HG02763 (cell line): ENCODE measurements around the gene TPSAB1.

Experiments used
- ATAC-seq: cut with Tn5 transposase; IDR thresholded peaks from one replicate; pipeline ENCODE4 v1.9.1; 2021; ENCODE audit warnings: mild to moderate bottlenecking, moderate library complexity; ENCODE audit not compliant: unreplicated experiment

TPSAB1 gene

DNA sequence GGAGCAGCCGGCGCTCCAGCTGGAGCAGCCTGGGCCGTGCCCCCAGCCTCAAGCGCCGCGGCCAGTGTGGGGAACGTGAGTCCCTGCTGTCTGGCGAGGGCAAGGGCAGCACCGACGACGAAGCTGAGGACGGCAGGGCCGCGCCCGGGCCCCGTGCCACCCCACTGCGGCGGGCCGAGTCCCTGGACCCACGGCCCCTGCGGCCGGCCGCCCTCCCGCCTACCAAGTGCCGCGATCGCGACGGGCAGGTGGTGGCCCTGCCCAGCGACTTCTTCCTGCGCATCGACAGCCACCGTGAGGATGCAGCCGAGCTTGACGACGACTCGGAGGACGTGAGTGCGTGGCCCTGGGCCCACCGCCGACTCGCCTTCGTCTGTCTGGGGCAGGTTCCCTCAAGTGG, 31.4 kb upstream of the TPSAB1 start:
- no peak for ATAC-seq

- no peak for ATAC-seq
Observed at GRCh38 chr16:1210461-1210860, 30.0 kb upstream of the TPSAB1 start.

GRCh38 chr16:1211451-1212268, 28.8 kb upstream of the TPSAB1 start:
- no peak for ATAC-seq

DNA sequence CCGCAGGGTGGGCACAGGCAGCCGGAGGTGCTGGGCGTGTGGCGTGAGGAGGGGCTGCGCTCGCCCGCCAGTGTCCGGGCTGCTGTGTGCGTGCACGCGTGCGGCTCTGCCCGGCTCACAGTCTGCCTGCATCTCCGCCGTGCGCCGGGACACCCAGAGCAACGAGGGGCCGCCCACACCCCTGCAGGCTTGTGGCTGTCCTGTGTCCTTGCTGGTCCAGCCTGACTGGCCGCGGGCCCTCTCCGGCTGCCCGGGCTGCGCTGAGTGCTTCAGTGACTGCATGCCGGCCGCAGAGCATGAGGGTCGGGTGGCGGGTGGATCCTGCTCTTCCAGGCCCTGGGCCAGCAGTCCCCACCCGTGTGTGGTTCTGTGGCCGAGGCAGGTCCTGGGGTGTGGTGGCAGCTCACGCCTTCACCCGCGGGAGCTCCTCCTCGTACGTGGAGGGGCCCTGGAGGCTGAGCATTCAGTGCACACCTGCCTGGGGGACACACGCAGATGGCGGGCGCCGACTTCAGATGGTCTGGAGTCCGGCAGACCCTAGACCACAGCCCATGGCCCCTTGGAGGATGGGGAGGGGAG, 27.8 kb upstream of the TPSAB1 start:
- no peak for ATAC-seq

- no peak for ATAC-seq
Observed at GRCh38 chr16:1213231-1213630, 27.3 kb upstream of the TPSAB1 start.

DNA sequence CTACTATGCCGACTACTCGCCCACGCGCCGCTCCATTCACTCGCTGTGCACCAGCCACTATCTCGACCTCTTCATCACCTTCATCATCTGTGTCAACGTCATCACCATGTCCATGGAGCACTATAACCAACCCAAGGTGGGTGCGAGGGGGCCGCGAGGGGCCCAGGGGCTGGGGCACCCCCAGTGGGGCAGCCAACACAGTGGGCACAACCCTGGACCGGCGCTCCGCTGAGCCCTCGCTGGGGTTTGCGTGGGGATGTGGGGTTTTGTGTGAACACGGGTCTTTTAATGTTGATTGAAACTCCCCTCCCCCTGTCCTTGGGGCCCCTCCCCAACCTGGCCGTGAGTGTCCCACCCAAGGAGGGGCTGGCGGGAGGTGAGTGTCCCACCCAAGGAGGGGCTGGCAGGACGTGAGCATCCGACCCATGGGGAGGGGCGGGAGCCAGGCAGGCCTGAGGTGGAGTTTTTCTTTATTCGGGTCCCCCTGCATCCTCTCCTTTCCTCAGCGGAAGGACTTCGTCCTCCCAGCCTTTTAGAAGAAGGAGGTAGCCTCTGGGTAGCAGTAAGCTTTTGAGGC, 26.6 kb upstream of the TPSAB1 start:
- ATAC-seq, result no peak

DNA sequence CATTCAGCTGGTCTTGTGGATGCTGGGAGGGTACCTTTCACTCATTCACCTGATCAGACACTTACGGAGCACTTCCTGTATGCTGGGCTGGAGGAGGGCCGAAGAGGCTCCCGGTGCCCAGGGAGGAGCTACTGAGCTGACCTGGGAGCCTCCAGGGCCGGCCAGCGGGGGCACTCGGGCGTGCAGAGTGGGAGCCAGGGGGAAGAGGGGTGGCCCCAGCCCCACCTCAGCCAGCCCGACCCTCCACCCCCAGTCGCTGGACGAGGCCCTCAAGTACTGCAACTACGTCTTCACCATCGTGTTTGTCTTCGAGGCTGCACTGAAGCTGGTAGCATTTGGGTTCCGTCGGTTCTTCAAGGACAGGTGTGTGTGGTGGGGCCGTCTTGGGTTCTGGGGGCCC, 25.8 kb upstream of the TPSAB1 start:
- no peak for ATAC-seq

GRCh38 chr16:1215574-1216295, 24.8 kb upstream of the TPSAB1 start:
- ATAC-seq, result no peak

DNA sequence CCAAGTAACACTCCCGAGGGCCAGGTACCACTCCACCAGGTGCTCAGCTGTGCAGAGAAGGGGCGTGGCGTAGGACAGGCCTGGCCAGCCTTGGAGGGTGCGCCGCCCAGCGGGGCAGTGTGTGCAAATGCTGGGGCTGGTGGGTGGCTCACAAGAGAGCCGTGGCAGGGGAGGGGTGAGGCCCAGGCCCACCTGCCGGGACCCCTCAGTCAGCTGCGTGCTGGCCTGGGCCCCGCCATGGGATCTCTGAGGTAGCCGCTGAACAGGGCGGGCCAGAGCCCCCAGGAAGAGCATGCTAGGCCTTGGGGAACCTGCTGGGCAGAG, 24.2 kb upstream of the TPSAB1 start:
- no peak for ATAC-seq

DNA sequence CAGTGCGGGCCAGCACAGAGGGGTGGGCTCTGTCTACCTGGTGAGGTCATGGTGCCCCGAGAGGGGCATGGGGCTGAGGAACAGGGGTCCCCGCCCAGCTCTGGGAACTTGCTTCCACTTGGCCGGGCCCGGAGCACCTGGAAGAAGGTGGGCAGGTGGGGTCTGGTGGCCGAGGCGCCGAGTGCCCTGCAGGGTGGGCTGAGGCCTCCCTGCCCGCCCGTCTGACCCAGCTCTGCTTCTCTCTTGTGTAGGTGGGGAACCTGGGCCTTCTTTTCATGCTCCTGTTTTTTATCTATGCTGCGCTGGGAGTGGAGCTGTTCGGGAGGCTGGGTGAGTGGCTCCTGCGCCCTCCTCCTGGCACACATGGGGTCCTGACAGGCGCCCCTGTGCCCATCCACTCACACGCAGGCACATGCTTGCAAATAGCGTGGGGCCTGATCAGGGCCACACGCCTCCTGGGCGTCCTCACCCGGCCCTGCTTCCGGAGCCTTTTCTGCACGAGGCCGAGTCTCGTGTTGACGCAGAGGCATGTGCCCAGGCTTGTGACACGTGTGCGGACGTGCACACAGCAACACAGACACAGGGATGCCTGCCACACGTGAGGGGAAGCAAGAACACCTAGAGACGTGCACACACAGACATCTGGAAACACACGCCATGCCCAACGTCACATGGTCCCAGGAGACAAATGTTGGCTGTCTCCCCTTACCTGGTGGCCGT, 23.7 kb upstream of the TPSAB1 start:
- ATAC-seq, result no peak

DNA sequence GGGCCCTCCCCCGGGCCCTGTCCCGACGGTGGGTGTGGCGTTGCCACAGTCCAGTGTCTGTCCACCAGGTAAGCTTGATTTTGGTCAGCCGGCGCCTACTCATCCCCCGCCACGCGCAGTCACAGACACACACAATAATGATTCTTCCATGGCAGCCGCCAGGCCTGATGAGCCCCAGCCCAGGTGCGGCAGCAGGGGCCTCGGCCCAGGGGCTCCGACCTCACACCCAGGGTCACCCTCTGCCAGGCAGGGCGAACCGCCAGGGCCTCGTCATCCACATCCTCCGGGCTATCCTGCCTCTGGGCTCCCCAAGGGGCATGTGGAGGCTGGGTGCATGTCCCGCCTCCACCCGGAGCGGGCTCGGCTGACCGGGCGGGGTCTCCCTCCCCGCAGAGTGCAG, 23.0 kb upstream of the TPSAB1 start:
- no peak for ATAC-seq

GRCh38 chr16:1218061-1218929, 22.2 kb upstream of the TPSAB1 start:
- no peak for ATAC-seq

GRCh38 chr16:1218930-1219611, 21.4 kb upstream of the TPSAB1 start:
- no peak for ATAC-seq

DNA sequence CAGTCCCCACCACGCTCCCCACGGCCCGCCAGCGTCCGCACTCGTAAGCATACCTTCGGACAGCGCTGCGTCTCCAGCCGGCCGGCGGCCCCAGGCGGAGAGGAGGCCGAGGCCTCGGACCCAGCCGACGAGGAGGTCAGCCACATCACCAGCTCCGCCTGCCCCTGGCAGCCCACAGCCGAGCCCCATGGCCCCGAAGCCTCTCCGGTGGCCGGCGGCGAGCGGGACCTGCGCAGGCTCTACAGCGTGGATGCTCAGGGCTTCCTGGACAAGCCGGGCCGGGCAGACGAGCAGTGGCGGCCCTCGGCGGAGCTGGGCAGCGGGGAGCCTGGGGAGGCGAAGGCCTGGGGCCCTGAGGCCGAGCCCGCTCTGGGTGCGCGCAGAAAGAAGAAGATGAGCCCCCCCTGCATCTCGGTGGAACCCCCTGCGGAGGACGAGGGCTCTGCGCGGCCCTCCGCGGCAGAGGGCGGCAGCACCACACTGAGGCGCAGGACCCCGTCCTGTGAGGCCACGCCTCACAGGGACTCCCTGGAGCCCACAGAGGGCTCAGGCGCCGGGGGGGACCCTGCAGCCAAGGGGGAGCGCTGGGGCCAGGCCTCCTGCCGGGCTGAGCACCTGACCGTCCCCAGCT, 20.3 kb upstream of the TPSAB1 start:
- no peak for ATAC-seq

DNA sequence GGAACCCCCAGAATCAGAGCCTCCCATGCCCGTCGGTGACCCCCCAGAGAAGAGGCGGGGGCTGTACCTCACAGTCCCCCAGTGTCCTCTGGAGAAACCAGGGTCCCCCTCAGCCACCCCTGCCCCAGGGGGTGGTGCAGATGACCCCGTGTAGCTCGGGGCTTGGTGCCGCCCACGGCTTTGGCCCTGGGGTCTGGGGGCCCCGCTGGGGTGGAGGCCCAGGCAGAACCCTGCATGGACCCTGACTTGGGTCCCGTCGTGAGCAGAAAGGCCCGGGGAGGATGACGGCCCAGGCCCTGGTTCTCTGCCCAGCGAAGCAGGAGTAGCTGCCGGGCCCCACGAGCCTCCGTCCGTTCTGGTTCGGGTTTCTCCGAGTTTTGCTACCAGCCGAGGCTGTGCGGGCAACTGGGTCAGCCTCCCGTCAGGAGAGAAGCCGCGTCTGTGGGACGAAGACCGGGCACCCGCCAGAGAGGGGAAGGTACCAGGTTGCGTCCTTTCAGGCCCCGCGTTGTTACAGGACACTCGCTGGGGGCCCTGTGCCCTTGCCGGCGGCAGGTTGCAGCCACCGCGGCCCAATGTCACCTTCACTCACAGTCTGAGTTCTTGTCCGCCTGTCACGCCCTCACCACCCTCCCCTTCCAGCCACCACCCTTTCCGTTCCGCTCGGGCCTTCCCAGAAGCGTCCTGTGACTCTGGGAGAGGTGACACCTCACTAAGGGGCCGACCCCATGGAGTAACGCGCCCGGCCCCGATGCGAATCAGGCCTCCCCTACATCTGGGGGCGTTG, 19.5 kb upstream of the TPSAB1 start:
- ATAC-seq, result no peak

GRCh38 chr16:1221628-1222552, 18.6 kb upstream of the TPSAB1 start:
- no peak for ATAC-seq

DNA sequence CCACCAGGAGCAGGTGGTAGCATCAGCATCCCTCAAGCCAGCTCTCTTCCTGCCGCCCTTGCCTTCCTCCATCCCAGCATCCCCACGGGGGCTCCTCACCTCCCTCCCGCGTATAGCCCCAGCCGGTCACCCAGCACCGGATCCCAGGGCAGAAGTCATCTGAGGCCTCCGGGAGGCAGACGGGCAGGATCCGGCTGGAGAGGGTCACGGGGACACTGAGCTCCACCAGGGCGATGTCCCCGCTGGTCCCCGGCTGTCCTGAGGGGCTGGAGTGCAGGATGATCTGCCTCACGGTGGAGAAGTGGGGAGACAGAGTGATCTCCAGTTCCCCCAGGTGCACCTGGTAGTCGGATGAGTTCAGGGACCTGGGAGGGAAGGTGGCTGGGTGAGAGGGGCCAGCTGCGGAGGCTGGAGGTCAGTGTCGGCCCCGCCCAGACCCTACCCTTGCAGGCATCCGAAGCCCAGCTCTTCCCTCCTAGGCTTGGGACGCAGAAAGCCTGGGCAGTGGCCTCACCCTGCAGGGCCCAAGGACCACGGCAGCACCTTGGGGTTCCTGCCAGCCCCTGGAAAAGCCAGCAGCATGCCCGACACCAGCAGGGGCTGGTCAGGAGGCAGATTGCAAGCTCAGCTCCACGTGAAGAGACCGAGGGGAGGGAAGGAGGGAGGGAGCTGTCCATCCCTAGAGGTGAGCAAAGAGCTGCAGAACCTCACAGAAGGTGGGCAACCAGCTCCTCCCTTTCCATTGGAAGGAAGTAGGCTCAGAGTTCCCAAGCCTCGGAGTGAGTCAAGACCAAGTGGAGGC, 17.8 kb upstream of the TPSAB1 start:
- no peak for ATAC-seq
